ENCODE data around the gene CRCP. TPM values are rescaled to one million over a fixed set of nuclear protein-coding genes. Genes with fewer than 3 reads are reported as not detected.

The CRCP gene
- total RNA-seq, 1 donor from 2014 or later: 26.9 TPM

DNA sequence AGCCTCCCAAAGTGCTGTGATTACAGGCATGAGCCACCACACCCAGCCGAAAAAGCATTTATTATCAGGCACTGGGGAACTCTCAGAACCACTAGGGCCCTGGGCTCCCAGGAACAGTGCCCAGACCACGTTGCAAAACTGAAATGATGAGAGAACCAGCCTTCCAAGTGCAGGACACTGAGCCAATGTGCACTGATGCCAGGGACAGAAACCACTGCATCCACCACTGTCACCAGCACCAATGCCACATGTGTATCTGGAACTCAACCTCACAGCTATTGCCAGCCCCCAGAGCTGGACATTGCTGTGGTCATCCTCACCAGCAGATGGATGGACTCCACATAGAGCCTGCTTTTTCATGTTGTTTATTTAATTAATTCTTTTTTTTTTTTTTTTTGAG is 62.3 kb downstream of the CRCP start:
- TF ChIP-seq, protein P1, sequence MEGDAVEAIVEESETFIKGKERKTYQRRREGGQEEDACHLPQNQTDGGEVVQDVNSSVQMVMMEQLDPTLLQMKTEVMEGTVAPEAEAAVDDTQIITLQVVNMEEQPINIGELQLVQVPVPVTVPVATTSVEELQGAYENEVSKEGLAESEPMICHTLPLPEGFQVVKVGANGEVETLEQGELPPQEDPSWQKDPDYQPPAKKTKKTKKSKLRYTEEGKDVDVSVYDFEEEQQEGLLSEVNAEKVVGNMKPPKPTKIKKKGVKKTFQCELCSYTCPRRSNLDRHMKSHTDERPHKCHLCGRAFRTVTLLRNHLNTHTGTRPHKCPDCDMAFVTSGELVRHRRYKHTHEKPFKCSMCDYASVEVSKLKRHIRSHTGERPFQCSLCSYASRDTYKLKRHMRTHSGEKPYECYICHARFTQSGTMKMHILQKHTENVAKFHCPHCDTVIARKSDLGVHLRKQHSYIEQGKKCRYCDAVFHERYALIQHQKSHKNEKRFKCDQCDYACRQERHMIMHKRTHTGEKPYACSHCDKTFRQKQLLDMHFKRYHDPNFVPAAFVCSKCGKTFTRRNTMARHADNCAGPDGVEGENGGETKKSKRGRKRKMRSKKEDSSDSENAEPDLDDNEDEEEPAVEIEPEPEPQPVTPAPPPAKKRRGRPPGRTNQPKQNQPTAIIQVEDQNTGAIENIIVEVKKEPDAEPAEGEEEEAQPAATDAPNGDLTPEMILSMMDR (conservative IDR thresholded peaks at IDR 0.05; ENCODE audit: low read depth, low read length): no peak
- DNase-seq (ENCODE audit: low read depth): no peak
- H3K4me3 ChIP-seq (ENCODE audit: low read depth, low read length): no peak overlapping the region

DNA sequence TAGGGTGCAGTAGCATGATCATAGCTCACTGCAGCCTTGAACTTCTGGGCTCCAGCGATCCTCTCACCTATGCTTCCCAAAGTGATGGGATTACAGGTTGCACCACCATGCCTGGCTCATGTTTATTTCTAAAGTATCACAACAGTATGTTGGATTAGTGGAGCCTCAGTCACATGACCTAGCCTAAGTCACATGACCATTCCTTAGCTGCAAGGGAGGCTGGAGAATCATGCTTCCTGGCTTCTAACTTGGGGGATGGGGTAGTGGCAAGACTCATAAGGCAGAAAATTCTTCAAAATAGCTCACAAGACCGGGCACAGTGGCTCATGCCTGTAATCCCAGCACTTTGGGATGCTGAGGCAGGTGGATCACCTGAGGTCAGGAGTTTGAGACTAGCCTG is 63.6 kb downstream of the CRCP start:
- TF ChIP-seq, protein P1 (conservative IDR thresholded peaks at IDR 0.05; ENCODE audit: low read depth, low read length): no peak
- DNase-seq (ENCODE audit: low read depth): no peak
- no peak overlapping the region for H3K4me3 ChIP-seq (ENCODE audit: low read depth, low read length)

DNA sequence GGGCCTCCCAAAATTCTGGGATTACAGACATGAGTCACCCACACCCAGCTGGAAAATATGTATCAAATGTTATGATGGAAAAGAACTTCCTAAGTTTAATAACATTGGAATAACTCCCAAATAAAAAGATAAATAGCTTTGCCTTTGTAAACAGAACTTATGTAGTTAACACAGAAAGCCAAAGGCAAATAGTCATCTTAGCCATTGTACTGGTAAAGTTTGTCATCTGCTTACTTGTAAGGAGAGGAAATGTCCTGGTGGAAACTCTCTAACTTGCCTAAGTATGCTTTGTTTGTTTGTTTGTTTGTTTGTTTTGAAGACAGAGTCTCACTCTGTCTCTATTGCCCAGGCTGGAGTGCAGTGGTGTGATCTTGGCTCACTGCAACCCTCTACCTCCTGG is 66.7 kb downstream of the CRCP start:
- no peak overlapping the region for H3K4me3 ChIP-seq (ENCODE audit: low read depth, low read length)
- TF ChIP-seq, protein P1 (conservative IDR thresholded peaks at IDR 0.05; ENCODE audit: low read depth, low read length): no peak
- no peak for DNase-seq (ENCODE audit: low read depth)

DNA sequence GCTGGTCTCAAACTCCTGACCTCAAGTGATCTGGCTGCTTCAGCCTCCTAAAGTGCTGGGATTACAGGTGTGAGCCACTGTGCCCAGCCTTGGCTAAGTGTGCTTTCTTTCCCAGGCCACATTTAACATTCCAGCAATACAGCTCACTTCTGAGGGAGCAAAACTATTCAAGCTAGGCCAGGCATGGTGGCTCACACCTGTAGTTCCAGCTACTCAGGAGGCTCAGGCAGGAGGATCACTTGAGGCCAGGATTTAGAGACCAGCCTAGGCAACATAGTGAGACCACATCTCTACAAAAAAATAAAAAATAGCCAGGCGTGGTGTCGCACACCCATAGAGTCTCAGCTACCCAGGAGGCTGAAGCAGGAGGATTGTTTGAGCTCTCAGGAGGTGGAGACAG is 67.2 kb downstream of the CRCP start:
- TF ChIP-seq, protein P1 (conservative IDR thresholded peaks at IDR 0.05; ENCODE audit: low read depth, low read length): no peak
- DNase-seq (ENCODE audit: low read depth): no peak
- H3K4me3 ChIP-seq (ENCODE audit: low read depth, low read length): no peak overlapping the region

DNA sequence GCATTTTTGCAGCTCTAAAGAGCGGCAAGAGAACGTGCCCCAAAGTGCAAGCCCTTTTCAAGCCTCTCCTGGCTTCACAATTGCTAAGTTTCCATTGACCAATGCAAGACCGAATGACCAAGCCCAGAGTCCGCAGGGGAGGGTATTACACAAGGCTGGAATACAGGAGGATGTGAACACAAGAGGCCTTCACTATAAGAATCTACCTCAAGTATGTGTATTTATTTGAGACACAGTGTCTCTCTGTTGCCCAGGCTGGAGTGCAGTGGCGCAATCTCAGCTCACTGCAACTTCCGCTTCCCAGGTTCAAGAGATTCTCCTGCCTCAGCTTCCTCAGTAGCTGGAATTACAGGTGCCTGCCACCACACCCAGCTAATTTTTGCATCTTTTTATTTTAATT is 68.3 kb downstream of the CRCP start:
- DNase-seq (ENCODE audit: low read depth): no peak
- TF ChIP-seq, protein P1 (conservative IDR thresholded peaks at IDR 0.05; ENCODE audit: low read depth, low read length): no peak

DNA sequence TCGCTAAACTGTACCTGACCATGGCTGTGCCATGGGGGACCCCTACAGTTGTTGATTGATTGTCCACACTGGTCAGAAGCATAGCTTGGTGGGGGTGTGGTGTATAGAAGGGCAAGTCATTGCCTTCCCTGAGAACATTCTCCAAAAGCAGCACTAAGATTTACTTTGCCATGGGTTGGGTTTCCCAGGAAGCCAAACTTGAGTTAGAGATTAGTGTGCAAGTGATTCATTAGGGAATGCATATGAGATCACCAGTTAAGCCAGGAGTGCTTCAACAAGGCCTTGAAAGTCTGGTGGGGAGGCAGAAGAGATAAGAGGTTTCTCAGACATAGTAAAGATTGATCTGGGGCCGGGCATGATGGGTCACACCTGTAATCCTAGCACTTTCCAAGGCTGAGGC is 69.1 kb downstream of the CRCP start:
- TF ChIP-seq, protein P1 (conservative IDR thresholded peaks at IDR 0.05; ENCODE audit: low read depth, low read length): no peak
- no peak overlapping the region for H3K4me3 ChIP-seq (ENCODE audit: low read depth, low read length)
- DNase-seq (ENCODE audit: low read depth): no peak

More for the DNA sequence above, 68.3 kb downstream of the CRCP start:
- H3K4me3 ChIP-seq (ENCODE audit: low read depth, low read length): no peak overlapping the region

DNA sequence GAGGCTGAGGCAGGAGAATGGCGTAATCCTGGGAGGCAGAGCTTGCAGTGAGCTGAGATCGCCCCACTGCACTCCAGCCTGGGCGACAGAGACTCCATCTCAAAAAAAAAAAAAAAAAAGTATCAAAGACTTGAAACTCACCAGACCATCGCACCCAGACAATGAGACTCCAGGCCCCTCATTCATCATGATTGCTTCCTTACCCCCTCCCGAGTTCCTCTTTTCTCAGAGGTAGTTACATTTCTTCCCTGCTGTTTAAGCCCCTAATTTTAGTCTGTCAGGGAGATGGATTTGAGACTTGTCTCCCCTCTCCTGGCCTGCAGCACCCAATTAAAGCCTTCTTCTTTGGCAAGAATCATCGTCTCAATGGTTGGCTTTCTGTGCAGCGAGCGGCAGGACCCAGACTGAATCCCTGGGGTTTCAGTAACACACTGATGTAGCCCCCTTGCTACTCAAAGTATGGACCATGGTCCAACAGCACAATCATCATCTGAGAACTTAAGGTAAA is 71.1 kb downstream of the CRCP start:
- H3K4me3 ChIP-seq (ENCODE audit: low read depth, low read length): no peak overlapping the region
- TF ChIP-seq, protein P1 (conservative IDR thresholded peaks at IDR 0.05; ENCODE audit: low read depth, low read length): no peak
- DNase-seq (ENCODE audit: low read depth): no peak
